Lower lobe of right lung (tissue), 2 donors: Measurements from ENCODE around the gene YAP1. TPM values are rescaled to one million over a fixed set of nuclear protein-coding genes. Genes with fewer than 3 reads are reported as not detected.

ENCODE experiments used
- ATAC-seq, 2 donors: fragments of 200-7000 bp; cut with Tn5 transposase; one replicate each; pipeline ENCODE4 v1.9.1; 2020 to 2022; ENCODE audit warnings: mild to moderate bottlenecking in 2 of 2, moderate library complexity in 2 of 2
- DNase-seq: peaks from one replicate; pipeline ENCODE4 v3.0.0-alpha.2; 2020
- H3K27ac ChIP-seq: fragments of 200-600 bp; one replicate; pipeline ENCODE4 v1.8.0; 2022
- H3K27me3 ChIP-seq: fragments of 200-600 bp; one replicate; pipeline ENCODE4 v1.8.0; 2022; ENCODE audit warnings: low read depth
- H3K36me3 ChIP-seq: fragments of 200-600 bp; one replicate; pipeline ENCODE4 v1.8.0; 2022; ENCODE audit warnings: mild to moderate bottlenecking
- H3K4me1 ChIP-seq: fragments of 200-600 bp; one replicate; pipeline ENCODE4 v1.8.0; 2022
- H3K4me3 ChIP-seq: fragments of 200-600 bp; one replicate; pipeline ENCODE4 v1.8.0; 2022; ENCODE audit warnings: mild to moderate bottlenecking
- H3K9me3 ChIP-seq: fragments of 200-600 bp; one replicate; pipeline ENCODE4 v1.8.0; 2022
- intact Hi-C: fragments of 100-400 bp; cut with DNase I; formaldehyde crosslinking; loops from one replicate; pipeline ENCODE4 v1.11.0; 2022
- total RNA-seq: library from RNA; stranded (reverse); fragmentation: NEBNext Ultra II Directional; extraction: Animal tissue kit (Norgen Biotek cat#: 25700); gene quantifications from one replicate; pipeline ENCODE4 v1.2.1, GENCODE V29; 2021
- TF ChIP-seq, protein P1 (sequence below): fragments of 200-600 bp; IDR thresholded peaks from one replicate; pipeline ENCODE4 v1.8.0; 2022; ENCODE audit warnings: antibody characterized with exemption, mild to moderate bottlenecking
- donor health status: DM: no; HTN: yes; CAD: no; lungs with severe emphysema.

Gene YAP1
- total RNA-seq, 1 donor from 2014 or later: 105 TPM

GRCh38 chr11:102134597-102134996 is 24.4 kb downstream of the YAP1 start:
- no peaks in the 10 kb centered on the region for H3K9me3 ChIP-seq
- no peak overlapping the region for H3K4me3 ChIP-seq
- H3K4me1 ChIP-seq: peaks cover 4% of the 10 kb centered on the region
- H3K27me3 ChIP-seq: no peaks in the 10 kb centered on the region
- DNase-seq (no peak), ATAC-seq (no peak)
- H3K36me3 ChIP-seq: no peaks in the 10 kb centered on the region
- TF ChIP-seq, protein P1, sequence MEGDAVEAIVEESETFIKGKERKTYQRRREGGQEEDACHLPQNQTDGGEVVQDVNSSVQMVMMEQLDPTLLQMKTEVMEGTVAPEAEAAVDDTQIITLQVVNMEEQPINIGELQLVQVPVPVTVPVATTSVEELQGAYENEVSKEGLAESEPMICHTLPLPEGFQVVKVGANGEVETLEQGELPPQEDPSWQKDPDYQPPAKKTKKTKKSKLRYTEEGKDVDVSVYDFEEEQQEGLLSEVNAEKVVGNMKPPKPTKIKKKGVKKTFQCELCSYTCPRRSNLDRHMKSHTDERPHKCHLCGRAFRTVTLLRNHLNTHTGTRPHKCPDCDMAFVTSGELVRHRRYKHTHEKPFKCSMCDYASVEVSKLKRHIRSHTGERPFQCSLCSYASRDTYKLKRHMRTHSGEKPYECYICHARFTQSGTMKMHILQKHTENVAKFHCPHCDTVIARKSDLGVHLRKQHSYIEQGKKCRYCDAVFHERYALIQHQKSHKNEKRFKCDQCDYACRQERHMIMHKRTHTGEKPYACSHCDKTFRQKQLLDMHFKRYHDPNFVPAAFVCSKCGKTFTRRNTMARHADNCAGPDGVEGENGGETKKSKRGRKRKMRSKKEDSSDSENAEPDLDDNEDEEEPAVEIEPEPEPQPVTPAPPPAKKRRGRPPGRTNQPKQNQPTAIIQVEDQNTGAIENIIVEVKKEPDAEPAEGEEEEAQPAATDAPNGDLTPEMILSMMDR: no peak
- no peak overlapping the region for H3K27ac ChIP-seq
- intact Hi-C loops: no loop called here

- no peak for ATAC-seq
- intact Hi-C loops: no loop called here
Measured at GRCh38 chr11:102135256-102135655, 25.0 kb downstream of the YAP1 start.

DNA sequence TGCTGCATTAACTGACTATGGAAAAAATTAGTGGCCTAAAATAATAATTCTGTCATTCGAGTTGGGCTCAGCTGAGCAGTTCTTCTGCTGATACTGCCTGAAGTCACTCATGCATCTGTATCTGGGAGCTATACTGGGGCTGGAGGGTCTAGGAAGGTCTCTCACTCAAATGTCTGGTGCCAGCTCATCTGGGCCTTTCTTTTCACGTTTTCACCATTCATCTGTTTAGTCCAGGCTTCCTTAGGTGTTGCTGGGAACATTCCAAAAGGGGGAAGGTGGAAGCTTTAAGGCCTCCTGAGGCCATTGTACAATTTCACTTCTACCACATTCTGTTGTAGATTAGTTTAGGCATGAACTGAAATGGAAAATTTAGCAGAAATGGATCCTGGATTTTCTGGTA is 28.0 kb downstream of the YAP1 start:
- intact Hi-C loops: no loop called here
- TF ChIP-seq, protein P1: no peak
- ATAC-seq (no peak), DNase-seq (no peak)
- H3K27ac ChIP-seq: no peak overlapping the region
- no peaks in the 10 kb centered on the region for H3K9me3 ChIP-seq
- no peaks in the 10 kb centered on the region for H3K27me3 ChIP-seq
- no peak overlapping the region for H3K4me3 ChIP-seq
- peaks cover 13% of the 10 kb centered on the region for H3K4me1 ChIP-seq
- H3K36me3 ChIP-seq: no peaks in the 10 kb centered on the region

More at GRCh38 chr11:102135256-102135655, 25.0 kb downstream of the YAP1 start:
- DNase-seq: no peak
- TF ChIP-seq, protein P1: no peak
- Histone ChIP-seq H3K27ac (no peak overlapping the region), H3K4me3 (no peak overlapping the region), H3K9me3 (no peaks in the 10 kb centered on the region), H3K36me3 (no peaks in the 10 kb centered on the region), H3K4me1 (peaks cover 10% of the 10 kb centered on the region), H3K27me3 (no peaks in the 10 kb centered on the region)

DNA sequence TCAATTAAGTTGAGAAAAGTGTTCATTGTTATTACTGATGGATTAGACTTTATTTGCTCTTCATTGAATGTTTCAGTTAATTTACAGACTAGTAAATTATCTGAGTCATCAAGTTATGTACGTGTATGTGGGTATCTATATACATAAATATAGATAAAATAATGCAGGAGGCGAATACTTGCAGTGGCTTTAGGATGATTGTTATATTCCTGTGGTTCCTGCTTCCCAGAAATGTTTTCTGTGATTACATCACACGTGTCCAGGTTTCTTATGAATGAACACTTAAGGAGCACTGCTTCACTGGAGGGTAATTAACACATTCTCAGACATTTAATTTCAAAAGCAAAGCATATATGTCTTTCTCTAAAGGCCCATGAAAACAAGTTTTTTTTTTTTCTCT is 28.4 kb downstream of the YAP1 start:
- no peak overlapping the region for H3K4me3 ChIP-seq
- intact Hi-C loops: no loop called here
- no peaks in the 10 kb centered on the region for H3K9me3 ChIP-seq
- TF ChIP-seq, protein P1: no peak
- H3K4me1 ChIP-seq: peaks cover 17% of the 10 kb centered on the region
- H3K27ac ChIP-seq: no peak overlapping the region
- no peaks in the 10 kb centered on the region for H3K36me3 ChIP-seq
- DNase-seq: no peak
- peak in 1 of 2 donors; percentile 79 for ATAC-seq
- H3K27me3 ChIP-seq: no peaks in the 10 kb centered on the region

DNA sequence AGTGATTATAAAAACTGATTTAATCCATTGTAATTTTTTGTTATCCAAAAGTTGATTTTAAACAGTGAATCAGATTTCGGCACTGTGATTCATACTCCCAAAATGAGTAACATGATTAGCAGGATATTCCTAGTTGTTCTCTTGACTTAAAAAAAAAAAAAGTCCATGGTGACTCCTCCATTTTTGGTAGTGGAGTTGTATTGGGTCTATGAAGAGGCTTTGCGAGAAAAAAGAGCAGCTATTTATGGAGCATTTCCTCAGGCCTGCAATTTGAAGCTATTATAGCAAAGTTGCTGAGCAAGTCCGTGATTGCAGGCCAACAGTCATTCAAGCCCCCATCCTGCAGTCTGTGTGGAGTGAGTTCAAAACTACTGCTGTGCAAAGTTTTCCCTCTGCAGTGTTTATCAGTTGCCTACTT is 28.8 kb downstream of the YAP1 start:
- no peaks in the 10 kb centered on the region for H3K27me3 ChIP-seq
- peak; percentile 37 to 82 for ATAC-seq
- H3K27ac ChIP-seq: no peak overlapping the region
- peaks cover 21% of the 10 kb centered on the region for H3K4me1 ChIP-seq
- TF ChIP-seq, protein P1: no peak
- H3K9me3 ChIP-seq: no peaks in the 10 kb centered on the region
- no peak for DNase-seq
- intact Hi-C loops: no loop called here
- H3K36me3 ChIP-seq: no peaks in the 10 kb centered on the region
- no peak overlapping the region for H3K4me3 ChIP-seq

DNA sequence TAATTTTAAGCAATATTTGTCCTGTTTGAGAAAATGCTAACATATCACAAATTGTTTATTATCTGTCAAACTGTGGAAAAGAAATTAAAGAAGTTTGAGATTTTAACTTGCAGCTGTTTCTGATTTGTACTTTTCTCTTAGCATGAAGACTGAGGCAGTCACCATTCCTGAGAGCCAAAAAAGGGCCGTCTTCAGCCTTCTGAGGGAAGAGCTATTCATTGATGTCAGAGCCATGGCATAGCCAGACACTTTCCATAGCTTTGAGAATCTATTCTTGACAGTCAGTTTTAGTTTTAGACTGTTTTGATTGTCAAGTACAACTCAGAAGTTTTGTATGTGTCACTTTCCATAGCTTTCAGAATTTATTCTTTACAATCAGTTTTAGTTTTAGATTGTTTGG is 32.1 kb downstream of the YAP1 start:
- H3K9me3 ChIP-seq: no peaks in the 10 kb centered on the region
- no peaks in the 10 kb centered on the region for H3K36me3 ChIP-seq
- no peak for DNase-seq
- peaks cover 53% of the 10 kb centered on the region for H3K4me1 ChIP-seq
- intact Hi-C loops: no loop called here
- H3K27me3 ChIP-seq: no peaks in the 10 kb centered on the region
- no peak overlapping the region for H3K27ac ChIP-seq
- TF ChIP-seq, protein P1: no peak
- H3K4me3 ChIP-seq: no peak overlapping the region
- no peak for ATAC-seq
